Endothelial cell of umbilical vein (primary cell): ENCODE data around the gene CYP1A2. TPM values are rescaled to one million over a fixed set of nuclear protein-coding genes. Genes with fewer than 3 reads are reported as not detected.

Experiments
- BruUV-seq: library from RNA; stranded (reverse); fragments of 400-500 nt; replicated peaks from 2 replicates; lab custom pipeline; 2021; lab: Mats Ljungman, UMichigan
- CTCF ChIA-PET: fragments of 300-600, 350-600 bp; sonication (Branson Sonifier 250); formaldehyde crosslinking; loops from one replicate; lab custom pipeline; 2021; ENCODE audit warnings: antibody characterized with exemption, inconsistent platforms; lab: Charles Lee
- POLR2A ChIA-PET: fragments of 300-600, 350-600 bp; sonication (Branson Sonifier 250); formaldehyde crosslinking; loops from one replicate; lab custom pipeline; 2021; ENCODE audit warnings: antibody characterized with exemption, inconsistent platforms; lab: Charles Lee
- DNase-seq: peaks from one replicate; pipeline ENCODE4 v3.0.0-alpha.2; 2011; ENCODE audit warnings: low read depth, low spot score
- FAIRE-seq: peaks from 2 replicates; lab custom pipeline; 2011; peaks lifted over from hg19 to GRCh38; lab: Jason Lieb, UNC
- H2AFZ ChIP-seq: 2 replicates; pipeline ENCODE4 v1.6.0; 2012; ENCODE audit warnings: low read depth, low read length, control low read depth, inconsistent platforms
- H3K27ac ChIP-seq: 2 replicates; pipeline ENCODE4 v1.5.1; 2011; ENCODE audit warnings: low read depth, mild to moderate bottlenecking, control low read depth, low read length, moderate library complexity; ENCODE audit not compliant: insufficient read depth
- H3K27me3 ChIP-seq, 2 experiments: 2 replicates each; pipeline versions ENCODE4 v1.6.0 to v1.6.1; 2011; ENCODE audit warnings: low read length in 2 of 2, mixed read lengths in 1 of 2; ENCODE audit not compliant: control insufficient read depth in 2 of 2, insufficient read depth in 2 of 2
- H3K36me3 ChIP-seq, 2 experiments: 2 replicates in 1 of 2; 3 replicates in 1 of 2; pipeline ENCODE4 v1.5.1; 2011; ENCODE audit warnings: low read length in 2 of 2, mild to moderate bottlenecking in 1 of 2, moderate library complexity in 1 of 2; ENCODE audit not compliant: control insufficient read depth in 2 of 2, insufficient read depth in 2 of 2; ENCODE audit errors: extremely low read depth in 1 of 2
- H3K4me1 ChIP-seq: 3 replicates; pipeline ENCODE4 v1.5.1; 2011; ENCODE audit warnings: mild to moderate bottlenecking, low read length; ENCODE audit not compliant: control insufficient read depth, insufficient read depth; ENCODE audit errors: extremely low read depth
- H3K4me2 ChIP-seq: 2 replicates; pipeline ENCODE4 v1.6.1; 2011; ENCODE audit warnings: low read length, control low read depth, mixed read lengths; ENCODE audit not compliant: insufficient read depth
- H3K4me3 ChIP-seq, 3 experiments: fragments of 200-600 bp in 1 of 3; sonication (generic), shearing (Covaris generic) in 1 of 3; replicated peaks in 1 of 3; 2 replicates each; pipeline ENCODE4 v1.5.1; 2011 to 2016; ENCODE audit warnings: control low read depth in 3 of 3, low read length in 3 of 3, mild to moderate bottlenecking in 2 of 3, inconsistent platforms in 1 of 3, low read depth in 1 of 3, moderate library complexity in 1 of 3; ENCODE audit not compliant: insufficient read depth in 1 of 3
- H3K79me2 ChIP-seq: 2 replicates; pipeline ENCODE4 v1.6.0; 2012; ENCODE audit warnings: low read length, inconsistent platforms; ENCODE audit not compliant: control insufficient read depth, insufficient read depth
- H3K9ac ChIP-seq: replicated peaks from 2 replicates; pipeline ENCODE3; 2011; ENCODE audit warnings: low read length, control low read depth; ENCODE audit not compliant: insufficient read depth; ENCODE audit errors: extremely low read depth
- H3K9me1 ChIP-seq: replicated peaks from 3 replicates; pipeline ENCODE4 v1.6.0; 2011; ENCODE audit warnings: mild to moderate bottlenecking, low read length; ENCODE audit not compliant: control insufficient read depth, insufficient read depth; ENCODE audit errors: extremely low read depth
- H3K9me3 ChIP-seq: replicated peaks from 2 replicates; pipeline ENCODE4 v1.5.1; 2012; ENCODE audit warnings: low read length, inconsistent platforms; ENCODE audit not compliant: control insufficient read depth, insufficient read depth
- H4K20me1 ChIP-seq: replicated peaks from 2 replicates; pipeline ENCODE3; 2011; ENCODE audit warnings: mild to moderate bottlenecking, low read length; ENCODE audit not compliant: control insufficient read depth, insufficient read depth; ENCODE audit errors: extremely low read depth
- CTCF ChIP-seq, 2 donors: IDR thresholded peaks; 1 replicate in 1 of 2; 2 replicates in 1 of 2; pipeline ENCODE4 v1.5.1; 2011; ENCODE audit warnings: low read length in 2 of 2, mild to moderate bottlenecking in 2 of 2, moderate library complexity in 2 of 2, control low read depth in 1 of 2, inconsistent platforms in 1 of 2, low read depth in 1 of 2; ENCODE audit not compliant: insufficient read depth in 1 of 2; ENCODE audit errors: extremely low read depth in 1 of 2
- EZH2 ChIP-seq: IDR thresholded peaks from 2 replicates; pipeline ENCODE4 v1.6.1; 2012; ENCODE audit warnings: borderline replicate concordance, low read depth, mild to moderate bottlenecking, moderate library complexity, low read length, inconsistent platforms; ENCODE audit not compliant: severe bottlenecking
- FOS ChIP-seq: IDR thresholded peaks from 2 replicates; pipeline ENCODE4 v1.6.1; 2011; ENCODE audit warnings: mild to moderate bottlenecking, low read length, moderate library complexity, borderline replicate concordance; ENCODE audit not compliant: insufficient read depth
- GATA2 ChIP-seq: IDR thresholded peaks from 2 replicates; pipeline ENCODE4 v1.7.0; 2011; ENCODE audit warnings: low read depth, mild to moderate bottlenecking, moderate library complexity, mixed read lengths, low read length; ENCODE audit not compliant: insufficient read length, insufficient read depth
- JUN ChIP-seq: IDR thresholded peaks from 2 replicates; pipeline ENCODE4 v1.6.1; 2011; ENCODE audit warnings: borderline replicate concordance, low read depth; ENCODE audit not compliant: insufficient read length, insufficient read depth
- MAX ChIP-seq: IDR thresholded peaks from 2 replicates; pipeline ENCODE4 v1.6.1; 2011; ENCODE audit not compliant: insufficient read depth, insufficient read length
- MYC ChIP-seq: IDR thresholded peaks from one replicate; pipeline ENCODE4 v1.6.1; 2011; ENCODE audit warnings: mild to moderate bottlenecking, low read depth, low read length
- POLR2A ChIP-seq: IDR thresholded peaks from 2 replicates; pipeline ENCODE4 v1.6.1; 2012; ENCODE audit warnings: low read depth, mild to moderate bottlenecking, control low read depth, low read length
- POLR2AphosphoS5 ChIP-seq: IDR thresholded peaks from 2 replicates; pipeline ENCODE4 v1.6.1; 2012; ENCODE audit warnings: low read depth, mild to moderate bottlenecking, control low read depth, low read length, moderate library complexity; ENCODE audit not compliant: insufficient read depth
- dilution Hi-C: fragments of 300-500 bp; cut with MboI; formaldehyde crosslinking; loops from one replicate; pipeline ENCODE4 v1.15.0; 2019; ENCODE audit warnings: low sequenced_read_pairs; ENCODE audit not compliant: extremely low pct_ligation_motif_present
- intact Hi-C: fragments of 100-400 bp; cut with micrococcal nuclease; formaldehyde crosslinking; loops from one replicate; pipeline ENCODE4 v1.10.0; 2022
- polyA plus RNA-seq, 4 experiments: library from polyadenylated mRNA; depleted of rRNA in 3 of 4; stranded (reverse) in 3 of 4; unstranded in 1 of 4; fragments of >200 nt; gene quantifications; 2 replicates each; pipeline versions ENCODE4 v1.2.1 to v1.2.3, GENCODE V29; 2011 to 2012; ENCODE audit warnings: missing spikeins in 1 of 4
- total RNA-seq: library from RNA; stranded (reverse); gene quantifications from 2 replicates; pipeline ENCODE4 v1.2.3, GENCODE V29; 2021

CYP1A2 gene
- total and polyA plus RNA-seq, 2 donors (not counting 3 experiments of a cell fraction or from before 2014, with no cell fraction given), result not detected

DNA sequence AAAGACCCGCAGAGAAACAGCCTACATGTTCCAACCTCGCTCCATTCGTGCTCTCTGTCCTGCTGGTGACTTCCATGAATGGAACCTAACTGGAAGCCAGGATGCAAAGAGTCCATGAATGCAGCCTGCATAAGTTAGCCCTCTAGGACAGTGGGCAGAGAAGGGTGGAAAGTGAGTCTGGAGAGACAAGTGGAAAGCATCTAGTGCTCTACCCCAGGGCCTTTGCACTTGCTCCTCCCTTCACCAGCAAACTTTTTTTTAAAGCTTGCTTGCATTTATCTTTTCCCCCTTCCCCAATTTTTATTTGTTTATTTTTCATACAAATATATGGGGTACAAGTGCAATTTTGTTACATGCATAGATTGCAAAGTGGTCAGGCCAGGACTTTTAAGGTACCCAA, 15.4 kb upstream of the CYP1A2 start:
- no peak for FAIRE-seq
- dilution Hi-C loops, result no loop called here

More for the DNA sequence above, 15.4 kb upstream of the CYP1A2 start:
- CTCF ChIA-PET, result interaction anchor here (0.7 kb wide), 1 partner anchor 99 kb away, joined by 3 read pairs; no protein-coding TSS in a partner anchor
- POLR2A ChIA-PET, result no interaction called here
- Histone ChIP-seq H3K4me2 (no peak overlapping the region), H3K9me3 (no peaks in the 10 kb centered on the region), H3K27ac (no peak overlapping the region), H3K27me3 (peaks cover 3 to 8% of the 10 kb centered on the region in 2 experiments), H3K4me3 (no peak overlapping the region), H3K4me1 (no peaks in the 10 kb centered on the region), H3K9me1 (no peaks in the 10 kb centered on the region), H4K20me1 (no peaks in the 10 kb centered on the region), H3K79me2 (no peaks in the 10 kb centered on the region), H3K9ac (no peak overlapping the region), H3K36me3 (no peaks in the 10 kb centered on the region), H2AFZ (no peak overlapping the region)
- no TSS peak for BruUV-seq
- TF ChIP-seq EZH2 (no peak), CTCF (IDR thresholded peaks at IDR 0.05; ENCODE audit: extremely low read depth in 1 of 2, insufficient read depth in 1 of 2, low read depth in 1 of 2, low read length in 2 of 2) (no peak), POLR2AphosphoS5 (no peak), MAX (no peak), FOS (no peak), JUN (no peak), MYC (no peak), POLR2A (no peak), GATA2 (no peak)
- no peak for DNase-seq
- intact Hi-C loops, result no loop called here
